Measurements from ENCODE around the gene TRAPPC5.

TRAPPC5 gene

GRCh38 chr19:7731615-7732014, 51.0 kb downstream of the TRAPPC5 start:
- no peak for DNase-seq (ENCODE audit: low read depth in 2 of 2)

- DNase-seq (ENCODE audit: low read depth in 2 of 2): no peak
Observed at GRCh38 chr19:7732045-7732444, 51.4 kb downstream of the TRAPPC5 start, which contains the start of gene CLEC4G. CLEC4G (minus strand) TSS chr19:7732110; CDS start chr19:7732102, 8 bp downstream.

GRCh38 chr19:7733376-7733775, 52.7 kb downstream of the TRAPPC5 start:
- no peak for DNase-seq (ENCODE audit: low read depth in 2 of 2)

GRCh38 chr19:7734220-7735203, 53.9 kb downstream of the TRAPPC5 start:
- no peak for DNase-seq (ENCODE audit: low read depth in 2 of 2)

GRCh38 chr19:7736148-7736547, 55.5 kb downstream of the TRAPPC5 start:
- DNase-seq (ENCODE audit: low read depth in 2 of 2): no peak

- DNase-seq (ENCODE audit: low read depth in 2 of 2): no peak
Observed at GRCh38 chr19:7737215-7737614, 56.6 kb downstream of the TRAPPC5 start.

Data from stimulated activated CD8-positive, alpha-beta memory T cell treated with anti-CD3 and anti-CD28 coated beads, Interleukin-15, amount 100 ng/mL, for 4 hours (primary cell).